Esophagus muscularis mucosa (tissue), 4 donors: ENCODE measurements around the gene RNH1. TPM values are rescaled to one million over a fixed set of nuclear protein-coding genes. Genes with fewer than 3 reads are reported as not detected.
"Not testable (repeated sequence)": the region's sequence is repeated elsewhere in the genome, so short reads cannot be mapped to it uniquely, and the experiment has no call there.

Experiments
- DNase-seq: peaks from one replicate; pipeline ENCODE4 v3.0.0-alpha.2; 2017; ENCODE audit errors: extremely low spot score
- H3K27ac ChIP-seq, 4 donors: fragments of 200-600 bp; sonication (generic); replicated peaks in 1 of 4; 1 replicate in 3 of 4; 2 replicates in 1 of 4; pipeline ENCODE4 v1.5.1; 2016 to 2019; ENCODE audit warnings: mild to moderate bottlenecking in 1 of 4
- H3K27me3 ChIP-seq, 4 donors: fragments of 200-600 bp; sonication (generic); one replicate each; pipeline versions ENCODE4 v1.5.1 to v1.6.0; 2016 to 2019
- H3K36me3 ChIP-seq, 4 donors: fragments of 200-600 bp; sonication (generic); one replicate each; pipeline ENCODE4 v1.5.1; 2016 to 2019
- H3K4me1 ChIP-seq, 4 donors: fragments of 200-600 bp; sonication (generic); one replicate each; pipeline ENCODE4 v1.5.1; 2016 to 2019
- H3K4me3 ChIP-seq, 4 donors: fragments of 200-600 bp; sonication (generic); 1 replicate in 2 of 4; 2 replicates in 2 of 4; pipeline ENCODE4 v1.5.1; 2016 to 2019; ENCODE audit warnings: mild to moderate bottlenecking in 4 of 4, moderate library complexity in 1 of 4
- H3K9me3 ChIP-seq, 4 donors: fragments of 200-600 bp; sonication (generic); 1 replicate in 3 of 4; 2 replicates in 1 of 4; pipeline ENCODE4 v1.5.1; 2016 to 2019
- EP300 ChIP-seq: sonication (generic); formaldehyde crosslinking; IDR thresholded peaks from one replicate; pipeline ENCODE4 v1.6.1; 2017; ENCODE audit warnings: antibody characterized with exemption
- POLR2A ChIP-seq: fragments of 450-650 bp; IDR thresholded peaks from one replicate; pipeline ENCODE4 v1.6.1; 2017; ENCODE audit warnings: antibody characterized with exemption, moderate library complexity, mild to moderate bottlenecking, low read depth
- POLR2AphosphoS5 ChIP-seq, 2 donors: sonication (generic); formaldehyde crosslinking; IDR thresholded peaks; one replicate each; pipeline ENCODE4 v1.6.1; 2017; ENCODE audit warnings: antibody characterized with exemption in 2 of 2
- WGBS: methylation state at CpG from one replicate; pipeline ENCODE4 v1.1.5; 2018; 5-methylcytosine and 5-hydroxymethylcytosine counted together
- intact Hi-C: fragments of 100-400 bp; cut with DNase I; formaldehyde crosslinking; loops from one replicate; pipeline ENCODE4 v1.15.1; 2023
- total RNA-seq, 4 donors: library from RNA; depleted of rRNA; stranded (reverse); fragments of >200 nt; gene quantifications; one replicate each; pipeline versions ENCODE4 v1.1.0 to v1.2.1, GENCODE V29; 2016
- TF ChIP-seq, protein P1 (sequence below), 3 experiments: fragments of 200-600 bp in 2 of 3; fragments of 450-650 bp in 1 of 3; sonication (generic) in 2 of 3; IDR thresholded peaks; one replicate each; pipeline ENCODE4 v1.5.1; 2017 to 2019; ENCODE audit warnings: antibody characterized with exemption in 3 of 3, mild to moderate bottlenecking in 2 of 3, moderate library complexity in 1 of 3

Gene RNH1
- total RNA-seq, 4 donors from 2014 or later = 280 to 367 (median 334) TPM

DNA sequence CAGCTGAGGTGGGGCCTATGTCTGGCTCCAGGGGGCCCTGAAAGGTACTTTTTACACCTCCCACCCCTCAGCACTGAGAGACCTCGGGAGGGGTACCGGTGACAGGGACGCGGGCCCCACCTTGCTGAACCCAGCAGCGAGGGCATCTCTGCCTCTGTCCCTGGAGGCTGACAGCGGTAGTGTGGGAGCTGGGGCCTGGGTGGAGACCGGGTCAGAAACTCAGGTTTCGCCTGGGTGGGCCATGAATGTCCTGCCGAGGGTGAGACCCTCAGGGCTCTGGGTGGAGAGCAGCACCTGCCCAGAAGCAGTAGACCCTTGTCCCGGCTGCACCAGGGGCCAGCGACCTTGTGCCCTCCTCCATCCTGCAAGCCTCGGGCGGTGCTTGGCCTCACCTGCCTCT lies 34.8 kb downstream of the RNH1 start:
- intact Hi-C loops = no loop called here
- Histone ChIP-seq H3K4me1 (peaks cover 18 to 34% (median 30%) of the 10 kb centered on the region in 4 donors), H3K27me3 (no peaks in the 10 kb centered on the region), H3K9me3 (no peaks in the 10 kb centered on the region), H3K36me3 (peaks cover 0 to 5% (median 0%) of the 10 kb centered on the region in 4 donors), H3K27ac (no peak overlapping the region), H3K4me3 (no peak overlapping the region)
- TF ChIP-seq POLR2A (no peak), POLR2AphosphoS5 (IDR thresholded peaks at IDR 0.05) (no peak), EP300 (no peak)
- TF ChIP-seq, protein P1, sequence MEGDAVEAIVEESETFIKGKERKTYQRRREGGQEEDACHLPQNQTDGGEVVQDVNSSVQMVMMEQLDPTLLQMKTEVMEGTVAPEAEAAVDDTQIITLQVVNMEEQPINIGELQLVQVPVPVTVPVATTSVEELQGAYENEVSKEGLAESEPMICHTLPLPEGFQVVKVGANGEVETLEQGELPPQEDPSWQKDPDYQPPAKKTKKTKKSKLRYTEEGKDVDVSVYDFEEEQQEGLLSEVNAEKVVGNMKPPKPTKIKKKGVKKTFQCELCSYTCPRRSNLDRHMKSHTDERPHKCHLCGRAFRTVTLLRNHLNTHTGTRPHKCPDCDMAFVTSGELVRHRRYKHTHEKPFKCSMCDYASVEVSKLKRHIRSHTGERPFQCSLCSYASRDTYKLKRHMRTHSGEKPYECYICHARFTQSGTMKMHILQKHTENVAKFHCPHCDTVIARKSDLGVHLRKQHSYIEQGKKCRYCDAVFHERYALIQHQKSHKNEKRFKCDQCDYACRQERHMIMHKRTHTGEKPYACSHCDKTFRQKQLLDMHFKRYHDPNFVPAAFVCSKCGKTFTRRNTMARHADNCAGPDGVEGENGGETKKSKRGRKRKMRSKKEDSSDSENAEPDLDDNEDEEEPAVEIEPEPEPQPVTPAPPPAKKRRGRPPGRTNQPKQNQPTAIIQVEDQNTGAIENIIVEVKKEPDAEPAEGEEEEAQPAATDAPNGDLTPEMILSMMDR (IDR thresholded peaks at IDR 0.05) = no peak
- 97% methylated on average over 7 of the region's 13 CpGs for WGBS
- DNase-seq = no peak

DNA sequence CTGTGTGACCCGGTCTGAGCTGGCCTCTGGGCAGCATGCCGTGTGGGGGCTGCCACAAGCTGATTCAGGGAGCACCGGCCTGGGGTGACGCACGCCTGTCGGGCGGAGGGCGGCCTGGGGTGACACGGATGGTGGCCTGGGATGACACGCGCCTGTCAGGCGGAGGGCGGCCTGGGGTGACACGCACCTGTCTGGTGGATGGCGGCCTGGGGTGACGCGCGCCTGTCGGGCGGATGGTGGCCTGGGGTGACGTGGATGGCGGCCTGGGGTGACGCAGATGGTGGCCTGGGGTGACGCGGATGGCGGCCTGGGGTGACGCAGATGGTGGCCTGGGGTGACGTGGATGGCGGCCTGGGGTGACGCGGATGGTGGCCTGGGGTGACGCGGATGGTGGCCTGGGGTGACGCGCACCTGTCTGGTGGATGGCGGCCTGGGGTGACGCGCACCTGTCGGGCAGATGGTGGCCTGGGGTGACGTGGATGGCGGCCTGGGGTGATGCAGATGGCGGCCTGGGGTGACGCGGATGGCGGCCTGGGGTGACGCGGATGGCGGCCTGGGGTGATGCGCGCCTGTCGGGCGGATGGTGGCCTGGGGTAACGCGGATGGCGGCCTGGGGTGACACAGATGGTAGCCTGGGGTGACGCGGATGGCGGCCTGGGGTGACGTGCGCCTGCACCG lies 35.4 kb downstream of the RNH1 start:
- WGBS = 95% methylated on average over 48 of the region's 61 CpGs

DNA sequence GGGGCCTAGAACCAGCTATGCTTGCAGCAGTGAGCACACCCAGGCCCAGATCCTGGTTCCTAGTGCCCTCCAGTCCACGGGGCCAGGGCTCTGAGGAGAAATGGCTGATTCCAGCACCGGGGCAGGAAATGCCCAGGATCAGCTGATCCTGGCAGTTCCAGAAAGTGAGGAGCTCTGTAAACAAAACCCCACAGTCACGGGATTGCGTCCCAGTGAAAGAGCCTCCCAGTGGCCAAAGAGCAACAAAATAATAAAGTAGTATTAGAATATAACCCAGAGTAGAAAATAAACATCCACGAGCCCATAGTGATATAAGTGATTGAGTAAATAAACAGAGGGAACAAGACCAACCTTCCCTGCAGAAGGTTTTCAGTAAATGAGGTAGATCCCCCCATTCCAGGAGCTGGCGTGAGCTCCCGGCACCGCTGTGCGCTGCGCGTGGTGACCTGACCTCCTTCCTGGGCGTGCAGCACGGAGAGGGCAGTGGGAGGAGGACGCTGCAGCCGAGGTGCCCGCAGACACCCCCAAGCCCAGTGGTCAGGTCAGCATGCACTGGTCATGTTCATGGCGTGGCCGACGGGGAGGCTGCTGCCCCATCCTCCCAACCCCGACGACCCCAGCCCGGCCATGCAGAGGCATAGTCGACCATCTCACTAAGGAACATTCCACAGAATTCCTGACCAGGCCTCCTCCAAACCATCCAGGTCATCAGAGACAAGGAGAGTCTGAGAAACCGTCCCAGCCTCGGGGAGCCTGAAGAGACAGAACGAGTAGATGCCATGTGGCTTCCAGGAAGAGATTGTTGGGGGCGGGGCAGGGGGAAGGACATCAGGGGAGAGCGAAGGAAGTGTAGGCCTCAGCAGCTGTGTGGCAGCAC lies 37.1 kb downstream of the RNH1 start:
- intact Hi-C loops = no loop called here
- Histone ChIP-seq H3K27ac (peak overlapping the region; percentile 73 to 79 (median 76)), H3K4me3 (peak overlapping the region; percentile 16 to 48 (median 38)), H3K9me3 (no peaks in the 10 kb centered on the region), H3K4me1 (peaks cover 18 to 32% (median 28%) of the 10 kb centered on the region in 4 donors), H3K27me3 (no peaks in the 10 kb centered on the region), H3K36me3 (peaks cover 0 to 4% (median 0%) of the 10 kb centered on the region in 4 donors)
- TF ChIP-seq POLR2A = no peak
- TF ChIP-seq POLR2AphosphoS5 (IDR thresholded peaks at IDR 0.05) = peak; percentile 62 to 84
- TF ChIP-seq EP300 = no peak
- TF ChIP-seq, protein P1 (IDR thresholded peaks at IDR 0.05) = peak; percentile 21 to 39 (median 37)
- WGBS = 61% methylated on average over 19 of the region's 28 CpGs
- DNase-seq = no peak

More for the DNA sequence above, 35.4 kb downstream of the RNH1 start:
- intact Hi-C loops = no loop called here
- DNase-seq = no peak
- no peaks in the 10 kb centered on the region for H3K27me3 ChIP-seq
- H3K4me3 ChIP-seq = no peak overlapping the region
- no peaks in the 10 kb centered on the region for H3K9me3 ChIP-seq
- TF ChIP-seq POLR2AphosphoS5 (IDR thresholded peaks at IDR 0.05) (no peak), POLR2A (no peak), EP300 (no peak)
- TF ChIP-seq, protein P1 (IDR thresholded peaks at IDR 0.05) = no peak
- peak overlapping the region in 1 of 4 donors; percentile 79 for H3K27ac ChIP-seq
- H3K4me1 ChIP-seq = peaks cover 18 to 32% (median 28%) of the 10 kb centered on the region in 4 donors
- H3K36me3 ChIP-seq = peaks cover 0 to 5% (median 0%) of the 10 kb centered on the region in 4 donors

DNA sequence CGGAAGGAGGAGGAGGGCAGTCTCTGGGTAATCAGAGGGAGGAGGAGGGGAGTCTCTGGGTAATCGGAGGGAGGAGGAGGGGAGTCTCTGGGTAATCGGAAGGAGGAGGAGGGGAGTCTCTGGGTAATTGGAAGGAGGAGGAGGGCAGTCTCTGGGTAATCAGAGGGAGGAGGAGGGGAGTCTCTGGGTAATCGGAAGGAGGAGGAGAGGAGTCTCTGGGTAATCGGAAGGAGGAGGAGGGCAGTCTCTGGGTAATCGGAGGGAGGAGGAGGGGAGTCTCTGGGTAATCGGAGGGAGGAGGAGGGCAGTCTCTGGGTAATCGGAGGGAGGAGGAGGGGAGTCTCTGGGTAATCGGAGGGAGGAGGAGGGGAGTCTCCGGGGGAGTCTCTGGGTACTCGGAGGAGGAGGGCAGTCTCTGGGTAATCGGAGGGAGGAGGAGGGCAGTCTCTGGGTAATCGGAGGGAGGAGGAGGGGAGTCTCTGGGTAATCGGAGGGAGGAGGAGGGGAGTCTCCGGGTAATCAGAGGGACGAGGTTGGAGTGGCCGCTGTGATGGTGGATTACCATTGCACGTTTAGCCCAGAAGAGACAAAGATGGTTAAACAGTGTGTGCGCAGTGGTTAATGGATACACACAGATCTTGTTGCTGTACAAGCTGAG lies 37.9 kb downstream of the RNH1 start:
- Histone ChIP-seq H3K4me1 (peaks cover 18 to 32% (median 28%) of the 10 kb centered on the region in 4 donors), H3K27ac (peak overlapping the region; percentile 73 to 79 (median 76)), H3K36me3 (peaks cover 0 to 10% (median 6%) of the 10 kb centered on the region in 4 donors), H3K4me3 (peak overlapping the region; percentile 16 to 48 (median 38))
- intact Hi-C loops, DNase-seq, H3K9me3 ChIP-seq, H3K27me3 ChIP-seq: not testable (repeated sequence)
- 28% methylated on average over 19 of the region's 19 CpGs for WGBS
